Anterior cingulate cortex (tissue), 58 donors: Measurements from ENCODE around the gene SRSF10.

Experiments
- DNase-seq, 58 donors: peaks; one replicate each; lab custom pipeline; 2025; lab: John Stamatoyannopoulos, UW

SRSF10 gene

DNA sequence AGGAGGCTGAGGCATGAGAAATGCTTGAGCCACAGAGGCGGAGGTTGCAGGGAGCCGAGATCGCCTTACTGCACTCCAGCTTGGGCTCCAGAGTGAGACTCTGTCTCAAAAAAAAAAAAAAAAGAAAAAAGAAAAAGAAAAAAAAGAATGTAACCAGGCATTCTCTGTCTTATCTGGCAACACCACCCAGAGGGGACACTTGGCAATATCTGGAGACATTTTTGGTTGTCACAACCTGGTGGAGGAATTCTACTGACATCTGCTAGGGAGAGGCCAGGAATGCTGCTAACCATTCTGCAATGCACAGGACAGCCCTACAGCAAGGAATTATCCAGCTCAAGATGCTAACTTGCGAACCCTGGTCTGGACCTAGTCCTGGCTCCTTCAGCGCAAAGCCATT, 64.7 kb downstream of the SRSF10 start:
- no peak for DNase-seq

DNA sequence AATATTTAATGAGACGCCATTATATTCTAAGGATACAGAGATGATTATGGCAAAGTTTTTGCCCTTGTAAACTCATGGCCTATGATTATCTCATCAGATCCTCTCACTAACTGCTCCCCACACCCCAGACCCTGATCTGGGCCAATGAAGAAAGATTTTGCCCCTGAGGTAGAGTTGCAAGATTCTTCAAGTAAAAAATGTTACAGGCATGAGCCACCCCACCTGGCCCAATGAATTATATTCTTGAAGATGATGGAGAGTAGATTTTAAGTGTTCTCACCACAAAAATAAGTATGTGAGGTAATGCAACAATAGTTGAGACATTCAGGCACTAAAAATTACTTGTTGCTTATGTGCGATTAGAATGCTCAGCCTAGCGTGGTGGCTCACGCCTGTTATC, 65.2 kb downstream of the SRSF10 start:
- no peak for DNase-seq
